ENCODE results near the gene MAN1B1.

The MAN1B1 gene

GRCh38 chr9:137048655-137049543, 37.9 kb upstream of the MAN1B1 start:
- H3K4me3 ChIP-seq (ENCODE audit: low read length), result no peak overlapping the region
- TF ChIP-seq ZNF274 (IDR thresholded peaks at IDR 0.05; ENCODE audit: low read depth, low read length), result no peak

DNA sequence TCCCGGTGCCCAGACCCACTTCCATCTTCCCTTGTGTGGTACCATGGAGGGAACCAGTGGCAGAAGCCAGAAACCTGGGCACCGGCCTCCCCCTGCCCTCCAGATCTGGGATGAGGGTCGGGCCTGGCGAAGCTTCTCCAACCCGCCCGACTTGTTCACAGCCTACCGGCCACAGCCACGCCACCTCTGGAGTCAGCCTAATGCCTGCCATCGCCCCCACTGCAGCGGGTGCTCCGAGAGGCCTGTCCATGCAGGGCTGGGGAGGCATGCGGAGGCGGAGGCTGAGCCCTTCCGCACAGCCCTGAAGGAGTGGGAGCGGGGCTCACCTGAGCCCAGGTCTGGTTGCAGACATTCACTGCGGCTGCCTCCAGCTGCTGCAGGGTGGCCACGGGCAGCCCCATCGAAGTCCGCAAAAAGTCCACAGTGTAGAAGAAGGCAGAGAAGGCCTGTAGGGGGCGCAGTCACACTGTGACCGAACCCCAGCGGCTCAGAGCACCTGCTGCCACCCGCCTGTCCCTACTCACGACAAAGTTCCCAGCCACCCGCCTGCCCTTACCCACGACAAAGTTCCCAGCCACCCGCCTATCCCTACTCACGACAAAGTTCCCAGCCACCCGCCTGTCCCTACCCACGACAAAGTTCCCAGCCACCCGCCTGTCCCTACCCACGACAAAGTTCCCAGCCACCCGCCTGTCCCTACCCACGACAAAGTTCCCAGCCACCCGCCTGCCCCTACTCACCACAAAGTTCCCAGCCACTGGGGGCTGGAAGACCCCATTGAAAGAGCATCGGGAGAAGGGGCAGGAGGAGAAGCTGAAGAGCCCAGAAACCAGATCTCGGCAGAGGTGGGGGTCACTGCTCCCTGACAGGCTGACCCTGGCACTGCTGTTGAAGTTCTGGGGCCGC, 37.0 kb upstream of the MAN1B1 start:
- H3K4me3 ChIP-seq (ENCODE audit: low read length), result no peak overlapping the region
- TF ChIP-seq ZNF274 (IDR thresholded peaks at IDR 0.05; ENCODE audit: low read depth, low read length), result no peak

- H3K4me3 ChIP-seq (ENCODE audit: low read length), result no peak overlapping the region
- no peak for TF ChIP-seq ZNF274 (IDR thresholded peaks at IDR 0.05; ENCODE audit: low read depth, low read length)
These were observed 36.2 kb upstream of the MAN1B1 start for GRCh38 chr9:137050570-137050969.

GRCh38 chr9:137051145-137051724, 35.5 kb upstream of the MAN1B1 start:
- H3K4me3 ChIP-seq (ENCODE audit: low read length), result no peak overlapping the region
- TF ChIP-seq ZNF274 (IDR thresholded peaks at IDR 0.05; ENCODE audit: low read depth, low read length), result no peak

GRCh38 chr9:137052293-137052692, 34.5 kb upstream of the MAN1B1 start:
- H3K4me3 ChIP-seq (ENCODE audit: low read length), result no peak overlapping the region
- no peak for TF ChIP-seq ZNF274 (IDR thresholded peaks at IDR 0.05; ENCODE audit: low read depth, low read length)

- H3K4me3 ChIP-seq (ENCODE audit: low read length), result no peak overlapping the region; the same call in 1 of the 2 replicates
- no peak for TF ChIP-seq ZNF274 (IDR thresholded peaks at IDR 0.05; ENCODE audit: low read depth, low read length)
These were observed 33.5 kb upstream of the MAN1B1 start for GRCh38 chr9:137052998-137053943.

DNA sequence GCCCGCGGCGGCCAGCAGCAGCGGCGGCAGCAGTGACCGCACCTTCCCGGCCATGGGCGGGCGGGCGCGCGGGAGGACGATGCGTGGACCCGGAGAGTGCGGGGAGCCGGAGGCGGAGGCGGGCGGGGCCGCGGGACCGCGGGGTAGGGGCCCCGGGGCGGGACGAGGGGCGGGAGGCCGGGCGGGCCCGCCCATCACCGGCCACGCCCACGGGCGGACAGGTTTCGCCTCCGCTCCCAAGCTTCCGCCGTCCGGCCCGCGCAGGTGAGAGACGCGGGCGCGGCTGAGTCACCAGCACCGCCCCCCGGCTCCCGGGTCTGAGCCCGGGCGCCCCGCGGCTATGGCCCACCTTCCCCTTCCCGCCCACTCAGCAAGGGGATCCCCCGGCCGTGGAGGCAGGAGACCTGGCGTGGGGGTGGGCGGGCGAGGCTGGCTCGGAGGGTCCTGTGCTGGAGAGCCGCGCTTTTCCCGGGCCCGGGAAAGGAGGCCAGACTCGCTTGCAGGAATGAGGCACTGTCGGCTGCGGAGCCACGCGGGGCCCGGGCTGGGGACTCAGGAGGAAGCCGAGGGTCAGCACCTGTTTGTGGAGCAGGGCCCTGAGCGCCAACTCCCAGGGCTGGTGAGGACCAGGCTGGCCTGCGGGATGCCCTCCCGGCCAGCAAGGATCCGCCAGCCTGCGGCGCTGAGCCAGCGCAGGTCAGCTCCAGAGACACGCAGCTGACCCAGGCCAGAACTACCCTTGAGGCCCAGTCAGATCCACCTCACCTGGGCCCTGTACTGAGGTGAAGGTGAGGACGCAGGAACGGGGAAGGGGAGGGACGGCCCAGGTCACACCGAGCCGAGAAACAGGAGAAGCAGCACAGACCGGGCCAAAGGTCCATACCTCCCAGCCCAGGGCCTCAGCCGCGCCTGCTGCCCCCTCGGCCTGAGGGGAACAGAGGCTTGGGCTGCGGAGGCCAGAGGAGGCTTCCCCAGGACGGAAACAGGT, 32.5 kb upstream of the MAN1B1 start, which contains the start of gene ENTPD2:
ENTPD2 (minus strand) TSS at position 118 of the 988 bp plus-strand sequence; CDS start at position 54, 64 bp downstream.
- no peak for TF ChIP-seq ZNF274 (IDR thresholded peaks at IDR 0.05; ENCODE audit: low read depth, low read length)
- H3K4me3 ChIP-seq (ENCODE audit: low read length), result no peak within 1 kb of the TSS; the same call in 1 of the 2 replicates

DNA sequence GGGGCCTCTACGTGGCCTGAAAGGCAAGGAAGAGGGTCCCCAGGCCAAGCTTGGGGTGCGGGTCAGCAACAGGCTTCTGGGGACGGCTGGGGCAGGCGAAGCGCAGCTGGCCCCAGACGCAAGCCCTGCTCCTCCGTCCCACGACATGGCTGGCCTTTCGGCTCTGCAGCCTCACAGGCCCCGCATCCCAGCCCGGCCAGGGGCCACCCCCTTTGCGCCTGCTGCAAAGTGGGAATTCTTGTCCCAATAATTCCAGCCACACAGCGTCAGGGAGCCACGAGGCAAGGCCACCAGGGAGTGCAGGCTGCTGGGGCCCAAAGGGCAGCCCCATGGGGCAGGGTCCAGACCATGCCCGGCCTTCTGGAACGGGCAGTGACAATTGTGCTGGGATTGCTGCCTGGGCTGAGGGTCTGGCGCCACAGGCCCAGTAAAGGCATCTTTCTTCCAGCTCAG, 31.8 kb upstream of the MAN1B1 start:
- no peak for TF ChIP-seq ZNF274 (IDR thresholded peaks at IDR 0.05; ENCODE audit: low read depth, low read length)
- no peak overlapping the region for H3K4me3 ChIP-seq (ENCODE audit: low read length)

DNA sequence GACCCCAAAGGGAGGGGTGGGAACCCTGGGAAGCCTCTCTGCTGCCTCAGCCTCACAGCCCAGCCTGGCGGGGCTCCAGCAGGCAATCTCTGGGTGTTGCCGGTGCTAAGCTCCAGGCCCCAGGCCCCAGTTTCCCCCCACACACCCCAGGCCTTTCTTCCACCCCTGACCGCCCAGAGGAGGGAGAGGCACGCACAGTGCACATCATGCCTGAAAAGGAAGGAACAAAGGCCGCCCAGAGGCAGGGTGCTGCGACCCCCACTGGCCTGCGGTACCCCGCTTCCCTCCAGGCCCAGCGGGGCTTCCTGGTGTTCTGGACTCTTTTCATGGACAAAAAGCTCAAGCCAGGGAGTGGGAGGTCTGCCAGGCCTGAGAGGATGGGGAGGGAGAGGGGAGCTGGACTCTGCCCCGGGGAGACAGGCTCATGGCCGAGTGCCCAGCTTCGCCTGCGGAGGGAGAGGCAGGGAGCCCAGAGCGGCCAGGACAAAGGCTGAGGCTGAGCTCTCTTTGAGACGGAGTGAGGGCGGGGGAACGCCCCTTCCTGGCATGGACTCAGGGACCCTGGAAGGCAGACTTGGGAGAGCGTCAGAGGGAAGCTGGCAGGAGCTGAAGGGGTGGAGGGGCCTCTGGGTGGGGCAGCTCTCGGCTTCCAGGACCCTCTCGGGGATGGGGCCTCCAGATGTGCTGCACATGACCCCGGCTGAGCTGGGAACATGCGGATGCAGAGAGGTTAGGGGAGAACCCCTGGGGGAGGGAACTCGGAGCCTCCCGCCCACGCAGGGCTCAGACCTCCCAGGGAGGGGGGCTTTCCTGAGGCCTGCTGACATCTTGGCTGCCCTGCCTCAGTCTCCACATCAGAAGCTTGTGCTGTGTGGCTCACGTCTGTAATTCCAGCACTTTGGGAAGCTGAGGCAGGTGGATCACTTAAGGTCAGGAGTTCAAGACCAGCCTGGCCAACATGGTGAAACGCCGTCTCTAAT, 31.1 kb upstream of the MAN1B1 start:
- no peak for TF ChIP-seq ZNF274 (IDR thresholded peaks at IDR 0.05; ENCODE audit: low read depth, low read length)
- no peak overlapping the region for H3K4me3 ChIP-seq (ENCODE audit: low read length)

DNA sequence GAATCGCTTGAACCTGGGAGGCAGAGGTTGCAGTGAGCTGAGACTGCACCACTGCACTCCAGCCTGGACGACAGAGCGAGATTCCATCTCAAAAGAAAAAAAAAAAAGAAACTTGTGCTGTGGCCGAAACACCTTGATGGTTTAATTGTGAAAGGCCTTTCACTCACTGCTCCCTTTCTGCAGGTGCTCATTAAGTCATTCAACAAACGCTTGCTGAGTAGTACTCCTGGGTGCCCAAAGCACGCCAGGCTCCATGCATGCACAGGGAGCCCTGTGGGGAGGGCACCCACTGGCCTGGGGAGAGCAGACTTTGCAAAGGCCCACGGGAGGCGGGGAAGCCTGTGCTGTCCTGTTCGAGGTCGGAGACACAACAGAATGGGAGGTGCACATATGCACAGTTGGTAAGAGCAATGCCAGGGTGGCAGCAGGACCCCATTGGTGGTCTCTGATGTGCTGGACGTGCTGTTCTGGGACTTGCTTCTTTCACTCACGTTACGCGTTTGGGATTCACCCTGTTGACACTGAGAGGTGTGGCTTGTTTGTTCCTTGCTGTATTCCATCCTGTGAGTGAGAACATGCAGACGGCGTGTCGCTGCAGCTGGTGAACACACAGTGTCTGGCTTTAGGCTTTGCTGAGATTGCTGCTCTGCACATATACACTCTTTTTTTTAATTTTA, 29.9 kb upstream of the MAN1B1 start:
- no peak for TF ChIP-seq ZNF274 (IDR thresholded peaks at IDR 0.05; ENCODE audit: low read depth, low read length)
- no peak overlapping the region for H3K4me3 ChIP-seq (ENCODE audit: low read length)
